Neural progenitor cell (in vitro differentiated cells): ENCODE data around the gene NUP85. TPM values are rescaled to one million over a fixed set of nuclear protein-coding genes. Genes with fewer than 3 reads are reported as not detected.
"Not testable (repeated sequence)": the region's sequence is repeated elsewhere in the genome, so short reads cannot be mapped to it uniquely, and the experiment has no call there.

Experiments
- DNase-seq: peaks from one replicate; pipeline ENCODE4 v3.0.0-alpha.2; 2016; ENCODE audit warnings: low spot score
- H2AFZ ChIP-seq: fragments of 200-600 bp; sonication (generic); replicated peaks from 2 replicates; pipeline ENCODE4 v1.6.1; 2016; ENCODE audit warnings: antibody characterized with exemption
- H3F3A ChIP-seq: fragments of 200-600 bp; sonication (generic); 2 replicates; pipeline ENCODE4 v1.6.1; 2016; ENCODE audit warnings: antibody characterized with exemption, low read depth
- H3K27ac ChIP-seq: fragments of 200-600 bp; sonication (generic); 2 replicates; pipeline ENCODE4 v1.5.1; 2016; ENCODE audit warnings: mild to moderate bottlenecking
- H3K27me3 ChIP-seq: fragments of 200-600 bp; sonication (generic); 2 replicates; pipeline ENCODE4 v1.6.1; 2016; ENCODE audit warnings: mild to moderate bottlenecking, moderate library complexity
- H3K36me3 ChIP-seq: fragments of 200-600 bp; sonication (generic); 2 replicates; pipeline ENCODE4 v1.5.1; 2016
- H3K4me1 ChIP-seq: fragments of 200-600 bp; sonication (generic); 2 replicates; pipeline ENCODE4 v1.6.1; 2016; ENCODE audit warnings: mixed run types
- H3K4me2 ChIP-seq: fragments of 200-600 bp; sonication (generic); 2 replicates; pipeline ENCODE4 v1.6.1; 2016
- H3K4me3 ChIP-seq: fragments of 200-600 bp; sonication (generic); 2 replicates; pipeline ENCODE4 v1.5.1; 2016
- H3K79me2 ChIP-seq: fragments of 200-600 bp; sonication (generic); 2 replicates; pipeline ENCODE4 v1.6.1; 2016; ENCODE audit warnings: low read depth
- H3K9ac ChIP-seq: fragments of 200-600 bp; sonication (generic); 2 replicates; pipeline ENCODE4 v1.6.1; 2016
- H3K9me3 ChIP-seq: fragments of 200-600 bp; sonication (generic); 2 replicates; pipeline ENCODE4 v1.5.1; 2016; ENCODE audit warnings: low read depth
- H4K20me1 ChIP-seq: fragments of 200-600 bp; sonication (generic); 2 replicates; pipeline ENCODE4 v1.6.1; 2016; ENCODE audit warnings: low read depth
- H3K27ac Mint-ChIP-seq: 3 replicates; pipeline ENCODE4 v1.8.0; 2021; ENCODE audit warnings: mixed read lengths
- H3K27me3 Mint-ChIP-seq: 2 replicates; pipeline ENCODE4 v1.8.0; 2022; ENCODE audit warnings: low read depth, mild to moderate bottlenecking, inconsistent platforms, moderate library complexity, mixed read lengths; ENCODE audit not compliant: insufficient read depth
- H3K36me3 Mint-ChIP-seq: 3 replicates; pipeline ENCODE4 v1.8.0; 2021; ENCODE audit warnings: mixed read lengths
- H3K4me1 Mint-ChIP-seq: 3 replicates; pipeline ENCODE4 v1.8.0; 2021; ENCODE audit warnings: mixed read lengths
- H3K4me3 Mint-ChIP-seq: 3 replicates; pipeline ENCODE4 v1.8.0; 2021; ENCODE audit warnings: mild to moderate bottlenecking, moderate library complexity, mixed read lengths
- H3K9me3 Mint-ChIP-seq: 3 replicates; pipeline ENCODE4 v1.8.0; 2020; ENCODE audit warnings: mixed read lengths
- EZH2 ChIP-seq: fragments of 200-600 bp; sonication (generic); IDR thresholded peaks from 2 replicates; pipeline ENCODE4 v1.6.1; 2017; ENCODE audit warnings: antibody characterized with exemption, mild to moderate bottlenecking, moderate library complexity
- EZH2phosphoT487 ChIP-seq: fragments of 200-600 bp; sonication (generic); IDR thresholded peaks from 2 replicates; pipeline ENCODE4 v1.6.1; 2017; ENCODE audit warnings: antibody characterized with exemption
- total RNA-seq: library from RNA; depleted of rRNA; stranded (reverse); fragments of >200 nt; gene quantifications from 2 replicates; pipeline ENCODE4 v1.2.3, GENCODE V29; 2015; ENCODE audit warnings: low replicate concordance
- TF ChIP-seq, protein P1 (sequence below): fragments of 200-600 bp; sonication (generic); IDR thresholded peaks from 2 replicates; pipeline ENCODE4 v1.5.1; 2017; ENCODE audit warnings: antibody characterized with exemption, mild to moderate bottlenecking

The NUP85 gene
- total RNA-seq, 1 donor from 2014 or later: 88.6 TPM

DNA sequence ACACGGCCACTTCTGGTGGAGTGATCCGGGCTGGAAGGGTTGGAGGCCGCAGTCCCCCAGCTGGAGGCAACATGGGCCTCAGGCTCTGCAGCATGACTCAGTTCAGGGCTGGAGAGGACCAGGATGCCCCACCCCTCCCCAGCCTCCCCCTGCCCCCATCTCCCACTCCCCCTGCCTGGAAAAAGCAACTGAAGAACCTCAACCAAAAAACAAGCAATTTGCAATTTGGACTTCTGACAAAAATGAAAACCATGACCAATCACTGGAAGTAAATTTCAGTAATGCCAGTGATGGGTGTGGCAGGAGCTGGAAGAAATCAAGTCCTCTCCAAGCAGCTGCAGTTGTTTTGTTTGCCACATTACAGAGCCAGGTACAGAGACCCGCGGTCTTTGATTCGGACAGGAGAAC lies 72.2 kb downstream of the NUP85 start:
- H3K4me1 Mint-ChIP-seq: no peaks in the 10 kb centered on the region
- Histone ChIP-seq H3K4me3 (no peak overlapping the region), H3K79me2 (no peaks in the 10 kb centered on the region), H3K9me3 (no peaks in the 10 kb centered on the region), H3K27me3 (no peaks in the 10 kb centered on the region), H3K4me2 (no peak overlapping the region), H2AFZ (no peak overlapping the region), H3K9ac (no peak overlapping the region), H3F3A (no peaks in the 10 kb centered on the region), H3K36me3 (no peaks in the 10 kb centered on the region), H4K20me1 (no peaks in the 10 kb centered on the region), H3K27ac (no peak overlapping the region), H3K4me1 (no peaks in the 10 kb centered on the region)
- H3K27me3 Mint-ChIP-seq: peaks cover 6% of the 10 kb centered on the region
- H3K9me3 Mint-ChIP-seq: no peaks in the 10 kb centered on the region
- no peak overlapping the region for H3K27ac Mint-ChIP-seq
- no peak for DNase-seq
- H3K4me3 Mint-ChIP-seq: no peak overlapping the region
- TF ChIP-seq, protein P1, sequence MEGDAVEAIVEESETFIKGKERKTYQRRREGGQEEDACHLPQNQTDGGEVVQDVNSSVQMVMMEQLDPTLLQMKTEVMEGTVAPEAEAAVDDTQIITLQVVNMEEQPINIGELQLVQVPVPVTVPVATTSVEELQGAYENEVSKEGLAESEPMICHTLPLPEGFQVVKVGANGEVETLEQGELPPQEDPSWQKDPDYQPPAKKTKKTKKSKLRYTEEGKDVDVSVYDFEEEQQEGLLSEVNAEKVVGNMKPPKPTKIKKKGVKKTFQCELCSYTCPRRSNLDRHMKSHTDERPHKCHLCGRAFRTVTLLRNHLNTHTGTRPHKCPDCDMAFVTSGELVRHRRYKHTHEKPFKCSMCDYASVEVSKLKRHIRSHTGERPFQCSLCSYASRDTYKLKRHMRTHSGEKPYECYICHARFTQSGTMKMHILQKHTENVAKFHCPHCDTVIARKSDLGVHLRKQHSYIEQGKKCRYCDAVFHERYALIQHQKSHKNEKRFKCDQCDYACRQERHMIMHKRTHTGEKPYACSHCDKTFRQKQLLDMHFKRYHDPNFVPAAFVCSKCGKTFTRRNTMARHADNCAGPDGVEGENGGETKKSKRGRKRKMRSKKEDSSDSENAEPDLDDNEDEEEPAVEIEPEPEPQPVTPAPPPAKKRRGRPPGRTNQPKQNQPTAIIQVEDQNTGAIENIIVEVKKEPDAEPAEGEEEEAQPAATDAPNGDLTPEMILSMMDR: no peak
- no peak for TF ChIP-seq EZH2
- no peak for TF ChIP-seq EZH2phosphoT487
- H3K36me3 Mint-ChIP-seq: peaks cover 5% of the 10 kb centered on the region

DNA sequence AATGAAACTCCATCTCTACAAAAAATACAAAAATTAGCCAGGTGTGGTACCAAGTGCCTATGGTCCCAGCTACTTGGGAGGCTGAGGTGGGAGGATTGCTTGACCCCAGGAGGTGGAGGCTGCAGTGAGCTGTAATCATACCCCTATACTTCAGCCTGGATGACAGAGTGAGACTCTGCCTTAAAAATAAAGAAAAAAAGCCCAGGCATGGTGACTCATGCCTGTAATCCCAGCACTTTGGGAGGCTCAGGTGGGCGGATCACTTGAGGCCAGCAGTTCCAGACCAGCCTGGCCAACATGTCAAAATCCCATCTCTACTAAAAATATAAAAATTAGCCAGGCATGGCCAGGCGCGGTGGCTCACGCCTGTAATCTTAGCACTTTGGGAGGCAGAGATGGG lies 74.7 kb downstream of the NUP85 start:
- H3K27me3 Mint-ChIP-seq, H3K27me3 ChIP-seq, H3F3A ChIP-seq, H3K9me3 Mint-ChIP-seq, H3K36me3 ChIP-seq, H3K4me3 ChIP-seq, H3K27ac ChIP-seq, H3K4me3 Mint-ChIP-seq, H3K27ac Mint-ChIP-seq, DNase-seq, H4K20me1 ChIP-seq, H3K9ac ChIP-seq, H3K4me2 ChIP-seq, H3K79me2 ChIP-seq, H3K9me3 ChIP-seq, H3K4me1 Mint-ChIP-seq, H2AFZ ChIP-seq, H3K4me1 ChIP-seq, H3K36me3 Mint-ChIP-seq: not testable (repeated sequence)

DNA sequence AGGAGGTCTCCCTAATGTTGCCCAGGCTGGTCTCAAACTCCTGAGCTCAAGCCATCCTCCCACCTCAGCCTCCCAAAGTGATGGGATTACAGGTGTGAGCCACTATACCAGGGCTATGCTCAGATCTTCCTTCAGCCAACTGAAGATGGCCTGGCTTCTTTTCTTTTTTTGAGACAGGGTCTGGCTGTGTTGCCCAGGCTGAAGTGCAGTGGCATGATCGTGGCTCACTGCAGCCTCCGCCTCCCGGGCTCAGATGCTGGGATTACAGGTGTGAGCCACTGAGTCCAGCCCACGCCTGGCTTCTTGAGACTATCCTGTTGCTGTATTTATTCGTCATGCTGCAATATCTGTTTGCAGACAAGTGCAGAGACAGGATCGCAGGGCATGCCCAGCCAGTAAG lies 79.6 kb downstream of the NUP85 start:
- Histone ChIP-seq H3K9ac (no peak overlapping the region), H3K9me3 (no peaks in the 10 kb centered on the region), H3K36me3 (no peaks in the 10 kb centered on the region), H4K20me1 (no peaks in the 10 kb centered on the region), H3K4me3 (no peak overlapping the region), H3K79me2 (no peaks in the 10 kb centered on the region), H3K27ac (no peak overlapping the region), H3K4me2 (no peak overlapping the region), H3K4me1 (peaks cover 3% of the 10 kb centered on the region), H2AFZ (no peak overlapping the region), H3F3A (peaks cover 2% of the 10 kb centered on the region), H3K27me3 (peaks cover 14% of the 10 kb centered on the region)
- TF ChIP-seq, protein P1: no peak
- no peak for TF ChIP-seq EZH2
- no peak for TF ChIP-seq EZH2phosphoT487
- Mint-ChIP-seq H3K4me3 (no peak overlapping the region), H3K36me3 (peaks cover 5% of the 10 kb centered on the region), H3K9me3 (no peaks in the 10 kb centered on the region), H3K27me3 (peaks cover 7% of the 10 kb centered on the region), H3K4me1 (peaks cover 8% of the 10 kb centered on the region), H3K27ac (no peak overlapping the region)
- no peak for DNase-seq

Other genes starting within 250 kb of the NUP85 start
- gene HID1, start 232.9 kb upstream of the NUP85 start, total RNA-seq: 3.5 and 5.0 TPM in 2 replicates
- 4.0 and 15.8 TPM in 2 replicates for gene CDR2L, start 218.0 kb upstream of the NUP85 start, total RNA-seq
- gene MRPL58, start 193.0 kb upstream of the NUP85 start, total RNA-seq: 50.8 and 52.8 TPM in 2 replicates
- 209 and 268 TPM in 2 replicates for gene ATP5PD, start 158.7 kb upstream of the NUP85 start, total RNA-seq
- gene KCTD2, start 158.5 kb upstream of the NUP85 start, total RNA-seq: 28.9 and 32.9 TPM in 2 replicates
- 3.4 and 19.9 TPM in 2 replicates for gene SLC16A5, start 117.7 kb upstream of the NUP85 start, total RNA-seq
- gene ARMC7, start 95.7 kb upstream of the NUP85 start, total RNA-seq: 1.9 and 4.3 TPM in 2 replicates
- gene NT5C, start 73.9 kb upstream of the NUP85 start, total RNA-seq: 45.8 and 117 TPM in 2 replicates
- gene JPT1, start 51.2 kb upstream of the NUP85 start, total RNA-seq: 236 and 286 TPM in 2 replicates
- 250 and 372 TPM in 2 replicates for gene SUMO2, start 22.7 kb upstream of the NUP85 start, total RNA-seq
- gene GGA3, start 55.9 kb downstream of the NUP85 start, total RNA-seq: 28.0 and 37.3 TPM in 2 replicates
- 43.3 and 48.7 TPM in 2 replicates for gene MRPS7, start 56.2 kb downstream of the NUP85 start, total RNA-seq
- gene MIF4GD, start 65.6 kb downstream of the NUP85 start, total RNA-seq: 17.7 and 27.5 TPM in 2 replicates
- gene SLC25A19, start 83.8 kb downstream of the NUP85 start, total RNA-seq: 5.2 and 10.4 TPM in 2 replicates
- gene GRB2, start 200.0 kb downstream of the NUP85 start, total RNA-seq: 71.0 and 72.5 TPM in 2 replicates